HTERT RPE-1 (cell line): ENCODE results near the gene INTS1.

Experiments
- in situ Hi-C: fragments of 300-500 bp; cut with MboI; formaldehyde crosslinking; loops from 4 replicates; pipeline ENCODE4 v1.14.3; 2020; ENCODE audit warnings: low sequenced_read_pairs

The INTS1 gene

DNA sequence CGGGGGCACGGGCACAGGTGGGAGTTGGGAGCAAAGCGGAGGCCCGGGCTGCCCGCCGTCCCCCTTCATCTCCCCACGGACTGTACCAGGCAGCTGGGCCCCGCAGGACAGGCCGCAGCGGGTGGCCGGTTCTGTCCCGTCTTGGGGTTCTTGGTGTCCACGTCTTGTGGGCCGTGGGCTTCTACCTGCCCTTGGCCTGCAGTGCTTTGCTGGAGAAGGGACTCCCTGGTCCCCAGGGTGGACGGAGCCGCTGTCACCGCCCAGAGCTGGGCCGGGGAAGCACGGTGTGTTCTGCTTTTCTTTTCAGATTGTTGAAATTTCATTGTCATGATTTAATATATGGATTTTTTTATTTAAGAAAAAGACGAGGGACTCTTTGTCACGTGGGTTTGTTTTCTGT, 38.1 kb upstream of the INTS1 start:
- in situ Hi-C loops: no loop called here

DNA sequence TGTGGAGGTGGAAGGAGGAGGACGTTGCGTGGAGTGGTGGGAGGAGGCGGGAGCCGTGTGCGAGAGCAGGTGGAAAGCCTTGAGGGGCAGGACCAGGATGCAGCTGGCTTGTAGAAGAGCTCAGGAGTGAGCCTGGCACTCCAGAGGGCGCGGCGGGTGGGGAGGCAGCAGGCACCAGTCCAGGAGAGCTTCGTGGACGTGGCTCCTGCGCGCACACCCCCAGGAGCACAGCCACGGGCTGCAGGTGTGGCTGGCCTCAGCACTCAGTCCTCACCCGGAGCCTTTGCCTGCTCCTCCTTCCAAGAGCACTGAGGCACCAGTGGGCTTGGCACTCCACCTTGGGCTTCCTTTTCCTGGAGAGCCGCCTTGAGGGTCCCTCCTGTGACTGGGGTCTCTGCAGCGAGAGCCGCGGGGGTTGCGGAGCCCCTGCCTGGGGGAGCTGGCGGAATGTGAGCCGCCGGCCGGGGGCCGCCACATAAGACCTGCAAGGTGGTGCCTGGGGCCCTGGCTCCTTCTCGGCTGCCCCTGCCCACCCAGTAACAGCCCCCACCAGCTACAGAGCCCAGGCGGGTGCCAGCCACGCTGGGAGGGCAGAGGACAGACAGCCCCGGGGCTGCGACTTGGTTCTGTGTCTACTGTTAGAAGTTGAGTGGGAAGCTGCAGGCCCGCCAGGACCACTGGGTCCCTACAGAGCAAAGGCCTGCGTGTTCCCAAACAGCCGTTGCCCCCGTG, 37.4 kb upstream of the INTS1 start:
- in situ Hi-C loops: no loop called here

DNA sequence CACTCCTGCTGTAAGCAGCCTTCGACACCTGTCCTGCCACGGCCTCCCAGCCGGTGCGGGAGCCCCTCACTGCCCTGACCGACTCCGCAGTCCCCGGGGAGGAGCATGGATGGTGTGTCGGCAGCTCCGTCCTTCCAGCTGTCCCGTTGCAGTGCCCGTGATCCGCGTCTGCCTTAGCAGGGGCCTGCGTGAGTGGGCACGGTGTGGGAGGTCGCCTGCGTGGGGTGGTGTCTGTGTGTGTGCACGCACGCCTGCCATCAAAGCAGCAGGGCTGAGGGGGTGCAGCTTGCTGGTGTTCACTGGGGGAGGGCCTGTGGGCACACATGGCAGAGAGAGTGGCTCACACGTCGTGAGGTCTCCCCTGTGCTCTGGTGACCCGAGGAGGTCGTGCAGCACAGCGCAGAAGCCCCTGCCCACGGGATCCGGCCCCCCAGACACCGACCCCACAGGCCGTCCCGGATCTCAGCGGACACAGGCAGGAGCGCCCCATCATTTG, 36.6 kb upstream of the INTS1 start:
- in situ Hi-C loops: no loop called here

- in situ Hi-C loops: no loop called here
These were observed 35.9 kb upstream of the INTS1 start for GRCh38 chr7:1539882-1540775.

DNA sequence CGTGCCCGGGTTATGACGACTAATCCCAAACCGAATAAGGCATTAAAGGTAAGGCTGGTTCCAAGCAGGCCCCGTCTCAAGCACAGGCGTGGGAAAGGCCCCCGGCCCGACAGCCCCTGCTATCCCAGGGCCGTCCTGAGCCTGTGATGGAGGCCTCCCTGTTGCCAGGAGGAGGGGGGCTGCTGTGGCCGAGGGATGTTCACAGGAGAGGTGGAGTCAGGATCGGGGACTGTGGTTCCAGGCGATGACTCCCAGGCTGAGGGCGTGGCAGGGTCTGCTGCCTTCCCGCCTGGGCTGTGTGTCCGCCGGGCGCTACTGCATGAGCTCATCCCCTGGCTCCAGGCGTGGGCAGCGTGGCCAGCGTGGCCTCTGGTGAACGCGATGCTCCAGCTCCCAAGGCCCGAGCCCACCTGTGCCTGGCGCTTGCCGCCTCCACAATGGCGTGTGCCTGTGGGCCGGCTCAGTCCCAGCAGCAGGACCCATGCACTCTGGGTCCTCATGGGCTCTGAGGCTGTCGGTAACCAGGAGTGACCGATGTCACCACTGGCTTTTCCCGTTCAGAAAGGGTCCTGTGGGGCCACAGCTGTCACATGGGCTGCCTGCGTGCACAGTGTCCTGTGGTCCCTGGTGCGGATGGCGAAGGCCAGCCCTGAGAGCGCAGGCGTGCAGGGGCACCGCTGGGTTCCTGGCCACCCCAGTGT, 35.1 kb upstream of the INTS1 start:
- in situ Hi-C loops: no loop called here

GRCh38 chr7:1538544-1539180, 34.5 kb upstream of the INTS1 start:
- in situ Hi-C loops: no loop called here

DNA sequence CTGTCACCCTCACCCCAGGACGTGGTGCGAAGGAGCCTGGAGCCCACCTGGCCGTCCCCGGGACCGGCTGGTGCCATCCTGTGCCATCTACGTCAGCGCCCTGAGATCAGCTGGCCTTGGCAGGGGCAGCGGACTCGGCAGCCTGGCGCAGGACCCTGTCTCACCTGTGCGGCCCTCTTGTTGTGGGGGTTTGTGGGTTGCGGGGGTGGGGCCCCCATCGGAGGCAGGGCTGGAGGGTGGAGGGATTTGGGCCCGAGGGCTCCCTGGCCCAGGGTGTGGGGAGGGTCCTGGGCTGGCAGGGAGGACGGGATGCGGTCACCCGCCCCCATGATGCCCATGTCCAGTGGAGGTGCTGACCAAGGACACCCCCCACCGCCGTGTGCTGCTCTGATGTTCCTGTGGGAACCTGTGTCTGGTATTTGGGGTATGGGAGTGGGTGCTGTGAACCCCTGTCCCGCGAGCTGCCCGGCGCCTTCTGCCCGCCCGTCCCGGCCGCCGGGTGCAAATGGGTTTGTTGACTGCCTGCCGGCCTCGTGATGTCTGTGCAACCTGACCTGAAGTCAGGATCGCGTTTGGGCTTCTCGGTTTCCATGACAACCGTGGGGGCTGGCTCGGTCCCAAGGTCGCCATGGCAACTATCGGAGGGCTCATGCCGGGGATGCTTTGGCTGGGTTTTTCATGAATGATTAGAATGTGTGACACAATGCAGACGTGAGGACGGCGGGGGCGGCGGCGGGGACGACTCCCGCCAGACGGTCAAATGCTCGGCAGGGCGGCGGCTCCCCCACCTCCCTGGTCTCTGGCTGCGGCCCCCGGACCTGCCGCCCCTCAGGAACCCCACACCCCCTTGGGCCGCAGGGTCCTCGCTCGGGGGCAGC, 33.6 kb upstream of the INTS1 start:
- in situ Hi-C loops: no loop called here

DNA sequence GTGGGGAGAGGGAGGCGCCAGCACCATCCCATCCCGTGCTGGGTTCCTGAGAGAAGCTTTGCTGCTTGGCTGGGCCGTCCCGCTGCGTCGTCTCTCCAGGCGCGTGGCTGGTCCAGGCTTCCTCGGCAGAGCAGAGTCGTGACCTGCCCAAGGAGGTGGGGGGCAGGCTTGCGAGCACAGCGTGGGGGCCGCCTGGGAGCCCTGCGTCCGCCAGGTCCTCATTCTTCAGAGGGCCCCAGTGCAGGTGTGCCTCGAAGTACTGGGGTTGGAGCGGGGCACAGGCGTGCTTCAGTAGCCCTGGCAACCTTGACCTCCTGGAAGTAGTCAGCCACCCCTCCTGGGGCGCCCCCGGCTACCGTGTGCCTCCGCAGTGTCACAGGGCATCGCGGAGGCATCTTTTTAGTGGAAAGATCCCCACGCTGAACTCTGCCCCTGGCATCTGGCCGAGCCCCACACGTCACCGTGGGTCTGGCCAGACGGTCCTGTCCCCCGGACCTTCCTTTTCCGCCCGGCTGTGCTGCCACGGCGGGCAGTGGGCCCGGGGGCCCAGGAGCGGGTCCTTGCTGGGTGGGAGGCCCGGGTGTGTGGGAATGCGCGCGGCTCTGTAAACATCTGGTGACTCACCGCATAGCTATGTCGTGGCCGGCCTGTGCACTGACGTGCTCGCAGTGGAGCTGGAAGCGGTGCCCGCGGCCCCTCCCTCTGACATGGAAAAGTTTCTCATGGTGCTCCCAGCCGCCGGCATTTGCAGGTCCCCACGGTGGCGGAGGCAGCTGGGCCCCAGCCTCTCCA, 32.8 kb upstream of the INTS1 start:
- in situ Hi-C loops: no loop called here

GRCh38 chr7:1536455-1536742, 32.2 kb upstream of the INTS1 start:
- in situ Hi-C loops: no loop called here

GRCh38 chr7:1535701-1536454, 31.7 kb upstream of the INTS1 start:
- in situ Hi-C loops: no loop called here

- in situ Hi-C loops: no loop called here
These were observed 30.9 kb upstream of the INTS1 start for GRCh38 chr7:1535100-1535458.

DNA sequence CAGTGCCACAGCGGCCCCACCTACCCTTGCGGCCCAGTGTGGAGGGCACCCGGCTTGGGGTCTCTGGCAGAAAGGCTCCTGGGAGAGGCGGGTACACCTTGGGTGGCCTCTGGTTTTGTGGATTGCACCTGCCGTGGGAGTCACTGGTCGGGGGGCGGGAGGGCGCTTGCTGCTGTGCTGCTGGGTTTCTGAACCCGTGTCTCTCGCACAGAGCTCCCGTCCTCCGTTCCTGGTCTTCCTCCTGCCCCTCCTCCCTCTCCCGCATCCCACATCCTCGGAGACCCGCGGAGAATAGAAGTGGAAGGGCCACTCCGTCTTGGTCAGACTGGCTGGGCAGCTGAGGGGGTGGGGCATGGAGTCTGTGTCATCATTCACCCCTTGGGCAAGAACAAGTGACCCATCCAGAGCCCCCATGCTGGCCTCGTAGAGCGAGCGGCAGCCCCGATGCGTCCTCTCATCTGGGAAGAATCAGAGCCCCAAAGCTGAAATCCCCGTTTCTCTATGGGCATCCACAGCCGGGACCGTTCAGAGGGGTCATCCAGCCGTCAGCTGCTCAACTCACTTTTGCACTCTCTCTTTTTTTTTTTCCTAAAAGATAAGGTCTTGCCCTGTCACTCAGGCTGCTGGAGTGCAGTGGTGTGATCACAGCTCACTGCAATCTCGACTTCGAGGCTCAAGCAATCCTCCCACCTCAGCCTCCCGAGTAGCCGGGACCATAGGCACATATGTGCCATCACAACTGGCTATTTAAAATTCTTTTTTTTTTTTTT, 30.3 kb upstream of the INTS1 start:
- in situ Hi-C loops: no loop called here

DNA sequence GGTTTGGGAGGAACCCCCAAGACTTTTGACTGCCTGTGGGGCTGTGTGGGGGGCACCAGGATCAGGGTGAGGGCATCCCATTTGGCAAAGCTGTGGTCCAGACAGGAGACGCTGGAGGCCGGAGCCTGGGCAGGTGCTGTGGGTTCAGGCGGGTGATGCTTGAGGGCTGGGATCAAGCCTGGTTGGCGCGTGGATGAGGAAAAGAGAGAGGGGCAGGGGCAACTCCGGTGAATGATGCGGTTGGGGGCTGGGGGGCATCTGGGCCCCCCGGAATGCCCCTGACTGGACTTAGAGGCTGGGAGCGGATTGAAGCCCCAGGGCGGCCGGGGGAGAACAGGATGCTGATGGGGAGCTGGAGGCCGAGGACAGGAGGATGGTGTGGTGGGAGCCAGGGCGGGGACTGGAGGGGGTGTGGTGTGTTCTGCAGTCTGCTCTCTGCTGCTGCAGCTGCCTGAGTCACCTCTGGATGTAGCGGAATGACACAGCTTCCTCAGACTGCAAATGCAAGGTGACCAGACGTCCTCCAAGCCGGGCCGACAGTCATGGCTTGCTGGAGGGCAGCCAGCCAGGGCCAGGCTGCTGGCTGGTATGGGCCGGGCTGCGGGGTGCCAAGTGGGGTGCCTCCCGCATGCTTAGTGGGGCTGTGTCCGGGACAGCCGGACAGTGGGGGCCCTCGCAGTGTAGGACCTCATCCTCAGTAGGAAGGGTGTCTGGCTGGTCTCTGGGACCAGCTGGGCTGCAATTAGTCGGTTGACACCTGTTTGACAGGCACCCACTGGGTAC, 29.5 kb upstream of the INTS1 start:
- in situ Hi-C loops: no loop called here

DNA sequence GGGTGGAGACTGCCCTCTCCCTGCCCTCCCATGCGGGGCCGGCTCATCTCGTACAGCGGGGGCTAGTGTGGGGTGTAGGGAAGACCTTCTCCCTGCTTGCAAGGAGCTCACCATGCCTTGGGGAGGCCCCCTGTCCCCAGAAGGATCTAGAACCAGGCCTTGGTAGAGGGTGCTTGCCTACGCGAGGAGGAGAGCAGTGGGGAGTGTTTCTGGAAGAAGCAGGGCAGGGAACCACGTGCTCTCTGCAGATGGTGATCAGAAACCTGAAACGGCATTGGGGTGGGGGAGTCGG, 29.0 kb upstream of the INTS1 start:
- in situ Hi-C loops: no loop called here

- in situ Hi-C loops: no loop called here
These were observed 28.5 kb upstream of the INTS1 start for GRCh38 chr7:1532456-1533254.

GRCh38 chr7:1531979-1532455, 27.8 kb upstream of the INTS1 start:
- in situ Hi-C loops: no loop called here
